Fibroblast of pulmonary artery (primary cell): ENCODE measurements around the gene VAMP7.

Experiments used
- DNase-seq: peaks from one replicate; pipeline ENCODE4 v3.0.0-alpha.2; 2010; ENCODE audit warnings: low read depth
- H3K4me3 ChIP-seq: replicated peaks from 2 replicates; pipeline ENCODE4 v1.5.1; 2011; ENCODE audit warnings: low read depth, mild to moderate bottlenecking, control low read depth, low read length, moderate library complexity
- TF ChIP-seq, protein P1 (sequence below): IDR thresholded peaks from 2 replicates; pipeline ENCODE4 v1.5.1; 2011; ENCODE audit warnings: mild to moderate bottlenecking, control low read depth, low read length, inconsistent platforms; ENCODE audit errors: missing control alignments

The VAMP7 gene

GRCh38 chrX:155886409-155886808 lies 5.3 kb downstream of the VAMP7 start:
- no peak overlapping the region for H3K4me3 ChIP-seq
- TF ChIP-seq, protein P1, sequence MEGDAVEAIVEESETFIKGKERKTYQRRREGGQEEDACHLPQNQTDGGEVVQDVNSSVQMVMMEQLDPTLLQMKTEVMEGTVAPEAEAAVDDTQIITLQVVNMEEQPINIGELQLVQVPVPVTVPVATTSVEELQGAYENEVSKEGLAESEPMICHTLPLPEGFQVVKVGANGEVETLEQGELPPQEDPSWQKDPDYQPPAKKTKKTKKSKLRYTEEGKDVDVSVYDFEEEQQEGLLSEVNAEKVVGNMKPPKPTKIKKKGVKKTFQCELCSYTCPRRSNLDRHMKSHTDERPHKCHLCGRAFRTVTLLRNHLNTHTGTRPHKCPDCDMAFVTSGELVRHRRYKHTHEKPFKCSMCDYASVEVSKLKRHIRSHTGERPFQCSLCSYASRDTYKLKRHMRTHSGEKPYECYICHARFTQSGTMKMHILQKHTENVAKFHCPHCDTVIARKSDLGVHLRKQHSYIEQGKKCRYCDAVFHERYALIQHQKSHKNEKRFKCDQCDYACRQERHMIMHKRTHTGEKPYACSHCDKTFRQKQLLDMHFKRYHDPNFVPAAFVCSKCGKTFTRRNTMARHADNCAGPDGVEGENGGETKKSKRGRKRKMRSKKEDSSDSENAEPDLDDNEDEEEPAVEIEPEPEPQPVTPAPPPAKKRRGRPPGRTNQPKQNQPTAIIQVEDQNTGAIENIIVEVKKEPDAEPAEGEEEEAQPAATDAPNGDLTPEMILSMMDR: no peak
- no peak for DNase-seq

GRCh38 chrX:155888139-155888538 lies 7.0 kb downstream of the VAMP7 start:
- DNase-seq: peak; percentile 77
- no peak overlapping the region for H3K4me3 ChIP-seq
- TF ChIP-seq, protein P1: no peak

- no peak overlapping the region for H3K4me3 ChIP-seq
- TF ChIP-seq, protein P1: no peak
- no peak for DNase-seq
These were observed 8.2 kb downstream of the VAMP7 start for GRCh38 chrX:155889328-155889727.

- TF ChIP-seq, protein P1: no peak
- DNase-seq: no peak
- no peak overlapping the region for H3K4me3 ChIP-seq
These were observed 10.5 kb downstream of the VAMP7 start for GRCh38 chrX:155891446-155892210.

GRCh38 chrX:155893521-155893920 lies 12.4 kb downstream of the VAMP7 start:
- H3K4me3 ChIP-seq: no peak overlapping the region
- TF ChIP-seq, protein P1: no peak
- no peak for DNase-seq

DNA sequence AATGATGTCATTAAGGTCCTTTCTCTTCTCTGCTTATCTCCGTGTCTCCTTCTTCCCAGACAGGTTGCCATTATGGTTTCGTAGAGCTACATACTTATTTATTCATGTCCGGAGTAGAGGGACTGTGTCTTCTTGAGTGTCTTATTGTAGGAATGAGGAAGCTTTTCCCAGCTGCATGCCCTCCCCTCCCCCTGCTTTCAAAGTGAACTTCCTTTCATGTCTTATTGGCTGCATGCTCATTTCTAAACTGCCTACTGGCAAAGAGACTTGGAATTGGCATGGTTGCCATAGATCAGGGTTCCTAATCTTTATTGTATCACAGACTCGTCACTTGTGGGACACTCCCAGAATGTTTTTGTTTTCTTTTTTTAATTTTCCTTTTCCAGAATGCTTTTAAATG lies 15.4 kb downstream of the VAMP7 start:
- no peak overlapping the region for H3K4me3 ChIP-seq
- TF ChIP-seq, protein P1: no peak
- no peak for DNase-seq

DNA sequence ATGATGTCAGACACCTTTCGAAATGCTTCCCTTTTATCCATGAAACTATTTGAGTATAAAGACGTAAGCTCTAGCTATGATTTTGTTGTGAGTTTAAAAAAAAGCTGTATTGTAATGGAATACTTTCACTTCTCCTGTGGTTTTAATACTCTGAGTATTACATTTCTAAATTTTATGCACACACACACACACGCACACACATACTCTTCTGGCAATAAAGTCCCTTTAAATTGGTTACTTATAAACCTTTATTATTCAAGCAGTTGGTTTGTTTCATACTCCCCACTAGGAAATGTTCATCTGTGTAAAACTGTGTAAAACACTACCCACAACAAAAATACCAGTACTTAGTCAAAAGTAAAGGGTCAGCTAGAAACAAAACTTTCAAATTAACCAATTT lies 18.2 kb downstream of the VAMP7 start:
- DNase-seq: no peak
- no peak overlapping the region for H3K4me3 ChIP-seq
- TF ChIP-seq, protein P1: no peak
